Nephron progenitor cell (in vitro differentiated cells): ENCODE results near the gene HASPIN.

ENCODE experiments used
- DNase-seq: peaks from one replicate; pipeline ENCODE4 v3.0.0; 2021
- H3K27ac Mint-ChIP-seq: 2 replicates; pipeline ENCODE4 v1.8.0; 2021; ENCODE audit warnings: mild to moderate bottlenecking, moderate library complexity, mixed read lengths
- H3K27me3 Mint-ChIP-seq: 2 replicates; pipeline ENCODE4 v1.8.0; 2021; ENCODE audit warnings: mild to moderate bottlenecking, low read depth, mixed read lengths; ENCODE audit not compliant: poor library complexity
- H3K36me3 Mint-ChIP-seq: 2 replicates; pipeline ENCODE4 v1.8.0; 2021; ENCODE audit warnings: low read depth, mixed read lengths
- H3K4me1 Mint-ChIP-seq: 2 replicates; pipeline ENCODE4 v1.8.0; 2021; ENCODE audit warnings: mixed read lengths
- H3K4me3 Mint-ChIP-seq: 2 replicates; pipeline ENCODE4 v1.8.0; 2021; ENCODE audit warnings: mild to moderate bottlenecking, moderate library complexity, mixed read lengths
- H3K9me3 Mint-ChIP-seq: 2 replicates; pipeline ENCODE4 v1.8.0; 2021; ENCODE audit warnings: mild to moderate bottlenecking, moderate library complexity, mixed read lengths
- CTCF ChIP-seq: fragments of 200-600 bp; sonication (generic); IDR thresholded peaks from 2 replicates; pipeline ENCODE4 v1.5.0; 2021; ENCODE audit warnings: antibody characterized with exemption

The HASPIN gene

DNA sequence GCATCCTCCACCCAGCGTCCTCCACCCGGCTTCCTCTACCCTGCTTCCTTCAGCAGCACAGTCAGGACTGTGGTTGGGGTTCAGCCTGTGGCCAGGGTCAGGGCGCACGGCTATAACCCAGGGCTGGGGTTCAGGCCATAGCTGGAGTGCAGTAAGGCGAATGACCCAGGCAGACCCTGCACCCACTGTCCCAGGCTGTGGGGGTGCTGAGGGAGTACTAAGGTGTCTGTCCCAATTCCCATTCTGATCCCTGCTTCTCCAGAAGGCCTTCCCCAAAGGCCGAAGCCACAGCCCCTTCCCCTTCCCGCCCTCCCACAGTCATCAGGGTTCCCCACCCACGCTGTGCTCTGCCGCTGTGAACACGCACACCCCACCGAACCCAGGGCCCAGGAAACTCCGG lies 42.6 kb upstream of the HASPIN start:
- no peak for TF ChIP-seq CTCF
- Mint-ChIP-seq H3K4me1 (peaks cover 15% of the 10 kb centered on the region), H3K9me3 (no peaks in the 10 kb centered on the region), H3K27ac (no peak overlapping the region), H3K27me3 (peaks cover 25% of the 10 kb centered on the region), H3K4me3 (no peak overlapping the region), H3K36me3 (no peaks in the 10 kb centered on the region)
- DNase-seq: no peak

DNA sequence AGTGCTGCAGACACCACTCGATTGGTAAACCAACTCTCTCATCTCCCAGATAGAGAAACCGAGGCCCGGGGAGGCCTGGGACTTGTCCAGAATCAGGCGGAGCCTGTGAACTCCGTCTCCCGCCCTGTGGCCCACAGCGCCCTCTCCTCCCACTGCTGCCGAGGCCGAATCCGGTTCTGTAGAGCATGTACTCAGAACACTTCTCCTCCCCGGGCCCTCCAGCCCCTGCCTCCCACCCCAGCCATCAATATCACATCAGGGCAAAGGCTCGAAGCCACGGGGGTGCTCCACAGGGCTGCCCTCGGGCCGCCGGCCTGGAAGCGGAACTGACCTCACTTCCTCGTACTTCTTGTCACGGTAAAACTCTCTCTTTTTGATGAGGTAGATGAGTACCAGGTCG lies 42.1 kb upstream of the HASPIN start:
- Mint-ChIP-seq H3K9me3 (no peaks in the 10 kb centered on the region), H3K4me3 (no peak overlapping the region), H3K4me1 (peaks cover 12% of the 10 kb centered on the region), H3K27ac (no peak overlapping the region), H3K36me3 (no peaks in the 10 kb centered on the region), H3K27me3 (peaks cover 25% of the 10 kb centered on the region)
- no peak for DNase-seq
- no peak for TF ChIP-seq CTCF

DNA sequence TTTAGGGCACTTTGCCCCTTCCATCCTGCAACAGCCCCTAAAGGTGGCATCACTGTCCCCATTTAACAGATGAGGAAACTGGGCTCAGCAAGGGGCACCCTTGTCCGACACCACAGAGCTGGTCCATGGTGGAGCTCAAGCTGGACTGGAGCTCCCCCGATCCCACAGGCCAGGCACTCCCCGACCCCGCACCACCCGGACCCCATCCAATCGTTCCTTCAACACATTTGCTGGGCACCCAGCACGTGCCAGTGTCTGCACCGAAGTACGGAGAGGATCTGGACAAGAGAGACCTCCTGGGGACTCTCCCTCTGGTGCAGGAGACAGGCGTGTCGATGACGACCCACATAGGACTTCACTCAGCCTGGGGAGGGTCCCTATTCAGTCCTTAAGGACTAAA lies 41.7 kb upstream of the HASPIN start:
- peaks cover 12% of the 10 kb centered on the region for H3K4me1 Mint-ChIP-seq
- H3K27ac Mint-ChIP-seq: no peak overlapping the region
- H3K9me3 Mint-ChIP-seq: no peaks in the 10 kb centered on the region
- H3K36me3 Mint-ChIP-seq: no peaks in the 10 kb centered on the region
- H3K4me3 Mint-ChIP-seq: no peak overlapping the region
- no peak for DNase-seq
- peaks cover 25% of the 10 kb centered on the region for H3K27me3 Mint-ChIP-seq
- TF ChIP-seq CTCF: no peak

DNA sequence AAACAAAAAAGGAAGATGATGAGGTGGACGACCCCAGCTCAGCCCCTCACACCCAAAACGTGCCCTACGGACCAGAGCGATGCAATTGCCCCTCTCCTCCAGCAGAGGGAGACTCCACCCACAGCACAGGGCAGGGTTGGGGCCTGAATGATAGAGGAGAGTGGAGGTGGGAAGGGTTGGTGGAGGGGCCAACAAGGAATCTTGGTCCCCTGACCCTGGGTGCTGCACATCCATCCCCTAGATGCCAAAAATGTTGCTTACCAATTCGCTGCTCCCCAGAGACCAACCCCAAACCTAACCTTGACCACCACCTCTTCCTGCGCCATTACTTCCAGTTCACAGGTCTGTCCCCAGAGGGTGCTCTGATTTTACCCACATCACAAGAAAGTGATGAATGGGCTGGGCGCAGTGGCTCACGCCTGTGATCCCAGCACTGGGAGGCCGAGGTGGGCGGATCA lies 40.6 kb upstream of the HASPIN start:
- DNase-seq: peak; percentile 53
- H3K4me3 Mint-ChIP-seq: no peak overlapping the region
- no peak overlapping the region for H3K27ac Mint-ChIP-seq

GRCh38 chr17:3685174-3685573 lies 38.5 kb upstream of the HASPIN start:
- no peak for TF ChIP-seq CTCF
- Mint-ChIP-seq H3K27me3 (peaks cover 27% of the 10 kb centered on the region), H3K4me1 (peaks cover 12% of the 10 kb centered on the region)

More for the DNA sequence above, 40.6 kb upstream of the HASPIN start:
- peaks cover 6% of the 10 kb centered on the region for H3K4me1 Mint-ChIP-seq
- TF ChIP-seq CTCF: peak; percentile 87
- H3K36me3 Mint-ChIP-seq: no peaks in the 10 kb centered on the region
- no peaks in the 10 kb centered on the region for H3K9me3 Mint-ChIP-seq
- peaks cover 25% of the 10 kb centered on the region for H3K27me3 Mint-ChIP-seq

GRCh38 chr17:3688027-3688553 lies 35.6 kb upstream of the HASPIN start:
- H3K27ac Mint-ChIP-seq: no peak overlapping the region
- H3K4me3 Mint-ChIP-seq: no peak overlapping the region
- H3K4me1 Mint-ChIP-seq: peaks cover 12% of the 10 kb centered on the region
- no peak for DNase-seq
- no peaks in the 10 kb centered on the region for H3K9me3 Mint-ChIP-seq
- H3K36me3 Mint-ChIP-seq: no peaks in the 10 kb centered on the region
- no peak for TF ChIP-seq CTCF
- H3K27me3 Mint-ChIP-seq: peaks cover 17% of the 10 kb centered on the region

More at GRCh38 chr17:3685174-3685573, 38.5 kb upstream of the HASPIN start:
- no peak for DNase-seq
- H3K36me3 Mint-ChIP-seq: no peaks in the 10 kb centered on the region
- H3K27ac Mint-ChIP-seq: no peak overlapping the region
- H3K4me3 Mint-ChIP-seq: no peak overlapping the region
- H3K9me3 Mint-ChIP-seq: no peaks in the 10 kb centered on the region
